HepG2 (cell line): Measurements from ENCODE around the gene BAZ2A. TPM values are rescaled to one million over a fixed set of nuclear protein-coding genes. Genes with fewer than 3 reads are reported as not detected.

ENCODE experiments used
- AGO2 ChIP-seq: fragments of 200-400 bp; formaldehyde crosslinking; optimal IDR thresholded peaks from 2 replicates; pipeline ENCODE3; 2017; ENCODE audit warnings: mild to moderate bottlenecking, low read depth, low read length, moderate library complexity
- CREM ChIP-seq, 2 experiments: sonication (generic) in 1 of 2; formaldehyde crosslinking in 1 of 2; IDR thresholded peaks; 2 replicates each; pipeline versions ENCODE4 v1.4.0 to v1.6.1; 2016 to 2020; ENCODE audit warnings: antibody characterized with exemption in 1 of 2, mild to moderate bottlenecking in 1 of 2, missing genetic modification reagents in 1 of 2
- DNMT3B ChIP-seq: conservative IDR thresholded peaks from 2 replicates; pipeline ENCODE4 v1.6.1; 2016; ENCODE audit warnings: missing biosample characterization, control low read depth
- FOXA3 ChIP-seq: IDR thresholded peaks from 2 replicates; pipeline ENCODE4 v1.6.1; 2016; ENCODE audit warnings: missing genetic modification reagents, missing compliant biosample characterization
- FOXP4 ChIP-seq: sonication (generic); formaldehyde crosslinking; IDR thresholded peaks from 2 replicates; pipeline ENCODE4 v1.4.0; 2020; ENCODE audit warnings: missing genetic modification reagents
- GLI4 ChIP-seq: sonication (generic); formaldehyde crosslinking; IDR thresholded peaks from 2 replicates; pipeline ENCODE4 v1.5.1; 2020; ENCODE audit warnings: missing genetic modification reagents, mild to moderate bottlenecking, moderate library complexity, borderline replicate concordance
- HNRNPLL ChIP-seq: fragments of 200-400 bp; formaldehyde crosslinking; IDR thresholded peaks from 2 replicates; pipeline ENCODE4 v1.6.1; 2017; ENCODE audit warnings: mild to moderate bottlenecking, low read depth, low read length; ENCODE audit not compliant: poor library complexity, severe bottlenecking
- KDM2A ChIP-seq: sonication (generic); formaldehyde crosslinking; IDR thresholded peaks from 2 replicates; pipeline ENCODE4 v1.4.0; 2020; ENCODE audit warnings: low read depth, missing genetic modification reagents, borderline replicate concordance
- NR2F1 ChIP-seq, 2 experiments: fragments of 450-650 bp in 1 of 2; formaldehyde crosslinking in 1 of 2; IDR thresholded peaks; 2 replicates each; pipeline versions ENCODE4 v1.5.0 to v1.6.1; 2016 to 2020; ENCODE audit warnings: mild to moderate bottlenecking in 1 of 2, missing compliant biosample characterization in 1 of 2, missing genetic modification reagents in 1 of 2, moderate library complexity in 1 of 2
- PAXIP1 ChIP-seq: sonication (generic); formaldehyde crosslinking; conservative IDR thresholded peaks from 2 replicates; pipeline ENCODE4 v1.4.0; 2020; ENCODE audit warnings: mild to moderate bottlenecking, missing genetic modification reagents, moderate library complexity
- SCMH1 ChIP-seq: sonication (generic); formaldehyde crosslinking; IDR thresholded peaks from 2 replicates; pipeline ENCODE4 v1.9.0; 2021; ENCODE audit warnings: missing genetic modification reagents, mild to moderate bottlenecking, borderline replicate concordance
- TMF1 ChIP-seq: sonication (generic); formaldehyde crosslinking; IDR thresholded peaks from 2 replicates; pipeline ENCODE4 v1.8.1; 2022; ENCODE audit warnings: low read depth, missing genetic modification reagents
- ZMYM3 ChIP-seq: sonication (generic); formaldehyde crosslinking; IDR thresholded peaks from 2 replicates; pipeline ENCODE4 v1.5.1; 2020; ENCODE audit warnings: mild to moderate bottlenecking, missing genetic modification reagents
- ZNF230 ChIP-seq: sonication (generic); formaldehyde crosslinking; IDR thresholded peaks from 2 replicates; pipeline ENCODE4 v1.4.0; 2020; ENCODE audit warnings: mild to moderate bottlenecking, missing genetic modification reagents
- ZNF234 ChIP-seq: sonication (generic); formaldehyde crosslinking; conservative IDR thresholded peaks from 2 replicates; pipeline ENCODE4 v1.5.1; 2020; ENCODE audit warnings: mild to moderate bottlenecking, missing genetic modification reagents
- ZNF317 ChIP-seq: sonication (generic); formaldehyde crosslinking; IDR thresholded peaks from 2 replicates; pipeline ENCODE4 v1.5.0; 2020; ENCODE audit warnings: mild to moderate bottlenecking, missing genetic modification reagents
- ZNF687 ChIP-seq: sonication (generic); formaldehyde crosslinking; IDR thresholded peaks from 2 replicates; pipeline ENCODE4 v1.5.1; 2020; ENCODE audit warnings: mild to moderate bottlenecking, missing genetic modification reagents, moderate library complexity
- ZSCAN31 ChIP-seq: sonication (generic); formaldehyde crosslinking; IDR thresholded peaks from 2 replicates; pipeline ENCODE4 v1.5.0; 2020; ENCODE audit warnings: low read depth, mild to moderate bottlenecking, missing genetic modification reagents
- polyA plus RNA-seq, 8 experiments: library from polyadenylated mRNA; depleted of rRNA in 3 of 8; stranded (reverse) in 7 of 8; unstranded in 1 of 8; fragments of >200 nt; fragmentation: Illumina TruSeq in 4 of 8; extraction: Trizol in 4 of 8; gene quantifications; 2 replicates each; pipeline versions ENCODE4 v1.2.1 to v1.2.3, GENCODE V29; 2011 to 2016; ENCODE audit warnings: low read depth in 4 of 8, missing spikeins in 1 of 8, mixed read lengths in 1 of 8; ENCODE audit not compliant: insufficient read depth in 1 of 8
- total RNA-seq, 5 experiments: library from RNA; depleted of rRNA; stranded (reverse); fragments of >200 nt; fragmentation: Illumina TruSeq; extraction: Trizol; gene quantifications; 2 replicates each; pipeline ENCODE4 v1.2.3, GENCODE V29; 2016; ENCODE audit warnings: low read depth in 1 of 5

BAZ2A gene
- total and polyA plus RNA-seq, 2 of the 13 experiments (the other 11 are each of a cell fraction or from before 2014, with no cell fraction given), result 21.8 to 73.5 TPM

GRCh38 chr12:56629459-56630179 lies 507 bp downstream of the BAZ2A start (continued):
- no peak for TF ChIP-seq PAXIP1
- TF ChIP-seq ZSCAN31 (CRISPR knock-in tag), result 0 out of 2 replicates have a peak, but pooled peaks have one; percentile 38
- TF ChIP-seq SCMH1, result no peak
- TF ChIP-seq DNMT3B (CRISPR knock-in tag), result no peak
- TF ChIP-seq KDM2A (CRISPR knock-in tag), result 0 out of 2 replicates have a peak, but pooled peaks have one; percentile 22
- peak; percentile 74 for TF ChIP-seq AGO2
- TF ChIP-seq ZNF230 (CRISPR knock-in tag), result no peak
- no peak for TF ChIP-seq ZNF687
- TF ChIP-seq NR2F1 (CRISPR knock-in tag; IDR thresholded peaks at IDR 0.05), result no peak
- TF ChIP-seq HNRNPLL, result peak; percentile 15
- no peak for TF ChIP-seq FOXA3 (CRISPR knock-in tag)
- TF ChIP-seq ZNF234, result 0 out of 2 replicates have a peak, but pooled peaks have one; percentile 71
- TF ChIP-seq TMF1 (CRISPR knock-in tag), result 0 out of 2 replicates have a peak, but pooled peaks have one; percentile 4
- peak; percentile 11; the same call in 1 of the 2 replicates for TF ChIP-seq FOXP4 (CRISPR knock-in tag)
- peak; percentile 4; the same call in 1 of the 2 replicates for TF ChIP-seq CREM (IDR thresholded peaks at IDR 0.05)
- no peak for TF ChIP-seq CREM (CRISPR knock-in tag; IDR thresholded peaks at IDR 0.05)
- no peak for TF ChIP-seq ZNF317 (CRISPR knock-in tag)
- no peak for TF ChIP-seq GLI4 (CRISPR knock-in tag)
- no peak for TF ChIP-seq ZMYM3
